Coronary artery (tissue), 2 donors: ENCODE data around the gene TSPO2.
A peak's percentile ranks its signal among the peaks of the same experiment; 100 is the strongest.

ENCODE experiments used
- DNase-seq: peaks from one replicate; pipeline ENCODE4 v3.0.0-alpha.2; 2017; ENCODE audit warnings: low spot score
- H3K27ac ChIP-seq, 2 donors: fragments of 200-600 bp; sonication (generic); one replicate each; pipeline ENCODE4 v1.5.1; 2016 to 2019
- H3K4me3 ChIP-seq: fragments of 200-600 bp; sonication (generic); 2 replicates; pipeline ENCODE4 v1.5.1; 2016; ENCODE audit warnings: mild to moderate bottlenecking, moderate library complexity
- TF ChIP-seq, protein P1 (sequence below): fragments of 200-600 bp; sonication (generic); IDR thresholded peaks from one replicate; pipeline ENCODE4 v1.5.1; 2019; ENCODE audit warnings: antibody characterized with exemption

Gene TSPO2

DNA sequence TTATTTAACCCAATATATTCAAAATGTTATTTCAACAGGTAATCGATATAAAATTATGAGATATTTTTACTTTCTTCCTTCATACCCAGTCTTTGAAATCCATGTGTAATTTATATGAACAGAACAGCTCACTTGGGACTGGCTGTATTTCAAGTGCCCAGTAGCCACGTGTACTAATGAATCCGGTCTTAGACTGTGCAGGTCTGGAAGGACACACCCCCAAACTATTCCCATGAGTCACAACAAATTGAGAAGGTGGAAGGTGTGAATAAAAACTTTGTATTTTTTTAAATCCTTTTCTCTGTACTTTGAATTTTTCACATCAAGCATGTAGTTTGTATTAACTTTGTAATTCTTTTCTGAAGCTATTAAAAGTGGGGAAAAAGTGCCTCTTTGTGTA lies 6.1 kb upstream of the TSPO2 start:
- H3K4me3 ChIP-seq, result no peak overlapping the region
- TF ChIP-seq, protein P1, sequence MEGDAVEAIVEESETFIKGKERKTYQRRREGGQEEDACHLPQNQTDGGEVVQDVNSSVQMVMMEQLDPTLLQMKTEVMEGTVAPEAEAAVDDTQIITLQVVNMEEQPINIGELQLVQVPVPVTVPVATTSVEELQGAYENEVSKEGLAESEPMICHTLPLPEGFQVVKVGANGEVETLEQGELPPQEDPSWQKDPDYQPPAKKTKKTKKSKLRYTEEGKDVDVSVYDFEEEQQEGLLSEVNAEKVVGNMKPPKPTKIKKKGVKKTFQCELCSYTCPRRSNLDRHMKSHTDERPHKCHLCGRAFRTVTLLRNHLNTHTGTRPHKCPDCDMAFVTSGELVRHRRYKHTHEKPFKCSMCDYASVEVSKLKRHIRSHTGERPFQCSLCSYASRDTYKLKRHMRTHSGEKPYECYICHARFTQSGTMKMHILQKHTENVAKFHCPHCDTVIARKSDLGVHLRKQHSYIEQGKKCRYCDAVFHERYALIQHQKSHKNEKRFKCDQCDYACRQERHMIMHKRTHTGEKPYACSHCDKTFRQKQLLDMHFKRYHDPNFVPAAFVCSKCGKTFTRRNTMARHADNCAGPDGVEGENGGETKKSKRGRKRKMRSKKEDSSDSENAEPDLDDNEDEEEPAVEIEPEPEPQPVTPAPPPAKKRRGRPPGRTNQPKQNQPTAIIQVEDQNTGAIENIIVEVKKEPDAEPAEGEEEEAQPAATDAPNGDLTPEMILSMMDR, result no peak
- no peak overlapping the region for H3K27ac ChIP-seq
- no peak for DNase-seq

DNA sequence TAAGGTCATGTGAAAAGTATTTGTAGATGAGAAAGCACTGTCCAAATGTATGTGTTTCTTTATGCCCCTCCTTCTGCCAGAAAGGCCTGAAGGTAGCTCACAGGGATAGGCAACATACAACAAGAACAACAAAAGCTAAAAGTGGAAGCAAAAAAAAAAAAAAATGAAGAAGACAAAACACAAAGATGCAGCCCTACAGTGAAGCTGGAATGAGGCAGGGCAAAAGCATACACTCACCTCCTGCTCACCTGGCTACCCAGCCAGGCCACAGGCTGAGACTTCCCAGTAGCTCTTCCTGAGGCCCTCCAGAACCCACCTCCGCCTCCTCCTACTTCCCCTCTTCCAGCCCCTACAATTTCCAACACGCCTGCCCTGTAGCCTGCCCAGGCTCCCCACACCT lies 5.7 kb upstream of the TSPO2 start:
- TF ChIP-seq, protein P1, result no peak
- Histone ChIP-seq H3K27ac (no peak overlapping the region), H3K4me3 (no peak overlapping the region)
- no peak for DNase-seq

DNA sequence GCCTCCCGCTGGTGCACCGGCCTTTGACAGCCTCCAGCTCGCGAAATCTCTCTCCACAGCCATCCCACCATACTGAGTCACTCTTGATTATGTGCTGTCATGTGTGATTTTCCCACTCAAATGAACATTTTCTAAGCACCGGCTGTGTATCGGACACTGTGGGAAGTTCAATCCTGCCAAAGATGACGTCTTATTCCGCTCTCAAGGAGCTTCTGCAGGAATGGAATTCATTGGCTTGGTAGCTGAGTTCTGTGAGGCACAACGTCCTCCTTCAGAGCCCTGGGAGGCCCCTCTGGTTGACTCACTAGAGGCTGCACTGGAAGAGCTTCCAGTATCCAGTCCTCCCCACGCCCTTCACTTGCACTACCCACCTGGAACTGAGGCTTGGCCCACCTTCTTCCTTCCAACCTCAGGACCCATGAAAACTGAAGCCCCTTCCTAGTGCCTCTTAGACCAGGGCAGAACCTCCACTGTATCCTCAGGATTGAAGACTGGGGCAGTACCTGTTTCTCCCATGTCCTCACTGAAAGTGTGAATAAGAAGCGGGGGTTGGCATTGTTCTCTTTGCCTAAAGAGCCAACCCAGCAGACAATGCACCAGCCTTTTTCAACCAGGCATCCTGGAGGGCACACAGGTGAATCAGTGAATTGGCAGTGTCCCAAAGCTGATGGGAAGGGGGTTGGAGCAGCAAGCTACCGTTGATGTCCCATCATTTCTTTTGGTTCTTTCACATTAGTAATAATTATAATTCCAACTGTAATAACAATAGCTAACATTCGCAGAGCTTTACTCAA lies 5.0 kb upstream of the TSPO2 start:
- DNase-seq, result no peak
- no peak overlapping the region for H3K4me3 ChIP-seq
- TF ChIP-seq, protein P1, result no peak
- H3K27ac ChIP-seq, result no peak overlapping the region

DNA sequence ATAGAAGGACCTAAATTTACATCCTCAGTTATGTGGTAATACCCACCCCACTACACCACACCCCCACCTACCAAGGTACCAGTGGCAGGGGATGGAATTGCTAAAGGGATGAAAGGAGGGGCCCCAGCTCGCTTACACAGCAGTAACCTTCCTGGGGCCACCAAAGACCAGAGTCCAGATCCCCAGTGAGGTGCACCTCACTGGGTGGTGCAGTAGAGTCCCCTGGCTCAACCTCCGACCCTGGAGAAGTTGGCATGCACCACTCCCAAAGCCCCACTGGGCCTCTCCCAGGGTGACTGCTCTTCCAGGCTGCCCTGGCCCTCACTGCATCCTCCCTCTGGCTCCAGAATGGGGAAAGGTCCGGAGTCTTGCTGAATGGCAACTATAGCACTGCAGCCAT lies 4.1 kb upstream of the TSPO2 start:
- DNase-seq, result no peak
- no peak overlapping the region for H3K4me3 ChIP-seq
- H3K27ac ChIP-seq, result no peak overlapping the region
- TF ChIP-seq, protein P1, result no peak

DNA sequence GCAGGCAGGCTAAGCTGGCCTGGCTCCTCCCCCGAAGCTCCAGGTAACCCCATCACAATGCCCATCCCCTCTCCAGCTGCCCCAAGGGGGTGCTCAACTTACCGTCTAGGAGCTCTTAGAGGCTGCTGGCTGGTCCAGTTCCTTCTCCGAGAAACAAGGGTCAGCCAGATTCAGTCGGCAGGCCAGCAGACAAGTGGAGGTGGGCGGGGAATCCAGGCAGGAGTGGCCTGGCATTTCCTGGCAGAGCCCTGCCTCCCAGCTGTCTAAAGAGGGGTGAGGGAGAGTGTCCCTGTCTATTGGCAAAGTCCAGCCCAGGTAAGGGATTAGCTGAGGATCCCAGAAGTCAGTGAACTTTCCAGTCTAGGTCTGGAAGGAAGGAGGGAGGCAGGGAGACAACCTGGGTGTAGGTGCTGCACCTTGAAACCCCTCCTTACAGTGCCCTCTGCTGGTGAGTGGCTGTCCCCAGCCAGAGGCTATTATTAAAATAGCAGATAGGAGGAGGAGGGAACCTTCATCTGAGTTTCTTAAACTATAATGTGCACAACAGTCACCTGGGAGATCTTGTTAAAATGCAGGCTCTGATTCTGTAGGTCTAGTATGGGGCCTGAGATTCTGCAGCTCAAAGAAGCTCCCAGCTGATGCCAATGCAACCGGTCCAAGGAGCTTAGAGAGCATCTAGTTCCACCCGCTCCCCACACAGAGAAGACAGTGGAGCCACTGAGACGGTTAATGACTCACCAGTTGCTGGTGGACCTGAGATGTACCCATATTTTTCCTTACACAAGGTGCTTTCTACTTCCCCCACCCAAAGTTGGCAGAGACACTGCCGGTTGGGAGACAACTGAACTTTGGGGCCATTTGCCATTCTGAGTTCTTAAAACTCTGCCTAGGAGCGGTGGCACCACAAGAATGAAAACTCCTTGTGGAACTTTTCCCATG lies 2.9 kb upstream of the TSPO2 start, which contains the start of gene UNC5CL:
Gene UNC5CL (minus strand): TSS at position 162 of the 939 bp plus-strand sequence. CDS start 4,147 bp downstream, outside the sequence.
- TF ChIP-seq, protein P1, result peak; percentile 36
- Histone ChIP-seq H3K27ac (no peak within 1 kb of the TSS), H3K4me3 (no peak within 1 kb of the TSS)
- DNase-seq, result no peak

DNA sequence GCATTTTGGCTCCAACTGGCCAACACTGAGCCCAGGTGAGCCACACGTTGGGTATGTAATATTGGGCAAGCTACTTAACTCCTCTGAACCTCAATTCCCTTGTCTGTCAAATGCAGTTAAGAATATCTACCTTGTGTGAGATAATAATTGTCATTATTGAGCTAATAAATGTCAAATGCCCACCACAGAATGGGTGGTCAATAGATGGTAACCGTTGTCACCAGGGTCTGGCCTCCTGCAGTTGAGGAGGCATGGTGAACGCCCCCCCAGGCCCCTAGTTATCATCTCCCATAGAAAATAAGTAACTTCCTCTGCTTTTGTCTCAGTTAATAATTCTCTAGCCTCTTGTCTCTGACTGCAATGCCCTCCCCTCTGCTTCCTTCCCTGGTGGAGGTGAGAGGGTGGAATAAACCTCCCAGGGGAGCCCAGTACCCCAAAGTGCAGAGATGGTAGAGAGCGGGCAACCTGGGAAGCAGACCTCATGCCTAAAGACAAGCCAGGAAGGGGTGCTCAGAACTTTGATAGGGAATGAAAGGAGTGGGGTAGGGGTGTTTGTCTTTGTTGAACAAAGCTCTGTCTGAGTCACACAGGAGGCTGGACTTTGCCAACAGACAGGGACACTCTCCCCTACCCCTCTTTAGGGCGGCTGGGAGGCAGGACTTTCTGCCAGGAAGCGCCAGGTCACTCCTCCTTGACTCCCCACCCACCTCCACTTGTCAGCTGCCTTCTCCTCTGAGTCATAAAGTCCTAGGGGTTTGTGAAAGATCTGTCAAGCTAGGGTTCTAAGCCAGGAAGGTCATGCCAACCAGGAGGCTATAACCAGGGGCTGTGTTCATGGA lies 1.9 kb upstream of the TSPO2 start:
- Histone ChIP-seq H3K4me3 (no peak overlapping the region), H3K27ac (no peak overlapping the region)
- no peak for DNase-seq
- TF ChIP-seq, protein P1, result no peak
